Nasal cavity respiratory epithelium epithelial cell of viscerocranial mucosa (primary cell): ENCODE measurements around the gene ARMC8. TPM values are rescaled to one million over a fixed set of nuclear protein-coding genes. Genes with fewer than 3 reads are reported as not detected.

Source experiments
- total RNA-seq: library from RNA; depleted of rRNA; stranded (reverse); fragments of >200 nt; gene quantifications from 2 replicates; pipeline ENCODE4 v1.2.3, GENCODE V29; 2014

Gene ARMC8
- 43.1 and 54.0 TPM in 2 replicates for total RNA-seq

GRCh38 chr3:138187296-138188012 is at the start of gene ARMC8:
TSS of gene ARMC8 (plus strand) at chr3:138187301. CDS start at chr3:138187555, 254 bp downstream.

GRCh38 chr3:138174421-138175131 is 12.5 kb upstream of the ARMC8 start, which contains the start of gene DBR1:
TSS of gene DBR1 (minus strand) at chr3:138174921. CDS start at chr3:138174795, 126 bp downstream.

GRCh38 chr3:138329127-138329983 is 142.3 kb downstream of the ARMC8 start, which contains the start of gene NME9:
TSS of gene NME9 (minus strand) at chr3:138329851. CDS start at chr3:138329335, 516 bp downstream.

Other genes with a start within 250 kb of the ARMC8 start
- gene CLDN18, start 177.1 kb upstream of the ARMC8 start, total RNA-seq = not detected in 2 replicates
- gene DZIP1L, start 71.7 kb upstream of the ARMC8 start, total RNA-seq = 0.34 and 1.3 TPM in 2 replicates
- not detected in 2 replicates for gene A4GNT, start 54.9 kb upstream of the ARMC8 start, total RNA-seq
- gene DBR1, start 12.4 kb upstream of the ARMC8 start, total RNA-seq = 16.1 and 18.7 TPM in 2 replicates
- gene NME9, start 142.6 kb downstream of the ARMC8 start, total RNA-seq = 0.21 TPM in 1 of 2 replicates, not detected in the other
- 2.7 and 18.7 TPM in 2 replicates for gene MRAS, start 161.3 kb downstream of the ARMC8 start, total RNA-seq
- gene ESYT3, start 247.3 kb downstream of the ARMC8 start, total RNA-seq = 0.64 and 7.5 TPM in 2 replicates